Measurements from ENCODE around the gene MRNIP. TPM values are rescaled to one million over a fixed set of nuclear protein-coding genes. Genes with fewer than 3 reads are reported as not detected.

Gene MRNIP
- total RNA-seq, 1 experiment from 2014 or later = 37.8 TPM

- Mint-ChIP-seq H3K27me3 (ENCODE audit: insufficient read depth, unreplicated experiment) (no peaks in the 10 kb centered on the region), H3K27ac (ENCODE audit: unreplicated experiment) (no peak overlapping the region), H3K4me3 (ENCODE audit: unreplicated experiment) (no peak overlapping the region), H3K4me1 (ENCODE audit: low read depth, unreplicated experiment) (no peaks in the 10 kb centered on the region), H3K36me3 (ENCODE audit: insufficient read depth, unreplicated experiment) (peaks cover 39% of the 10 kb centered on the region), H3K9me3 (ENCODE audit: unreplicated experiment) (no peaks in the 10 kb centered on the region)
- POLR2A ChIA-PET = no interaction called here
- BruUV-seq (replicated peaks) = no TSS peak
- Histone ChIP-seq H3K36me3 (ENCODE audit: control insufficient read depth, insufficient read depth, low read length) (no peaks in the 10 kb centered on the region; the same call in none of the 2 replicates), H3K27me3 (replicated peaks; ENCODE audit: control insufficient read depth, insufficient read depth, low read length) (no peaks in the 10 kb centered on the region), H3K4me3 (ENCODE audit: low read depth, low read length) (no peak overlapping the region), H3K9me3 (no peaks in the 10 kb centered on the region), H3K4me1 (no peaks in the 10 kb centered on the region)
- intact Hi-C loops (cut with micrococcal nuclease; ENCODE audit: unreplicated experiment) = no loop called here
- CTCF ChIA-PET = no interaction called here
- no peak for TF ChIP-seq CTCF (IDR thresholded peaks at IDR 0.05; ENCODE audit: insufficient read depth in 1 of 2, low read depth in 1 of 2, low read length in 1 of 2, severe bottlenecking in 1 of 2, unreplicated experiment in 1 of 2)
- DNase-seq = no peak
Measured at GRCh38 chr5:179868541-179868940, 9.9 kb upstream of the MRNIP start.

DNA sequence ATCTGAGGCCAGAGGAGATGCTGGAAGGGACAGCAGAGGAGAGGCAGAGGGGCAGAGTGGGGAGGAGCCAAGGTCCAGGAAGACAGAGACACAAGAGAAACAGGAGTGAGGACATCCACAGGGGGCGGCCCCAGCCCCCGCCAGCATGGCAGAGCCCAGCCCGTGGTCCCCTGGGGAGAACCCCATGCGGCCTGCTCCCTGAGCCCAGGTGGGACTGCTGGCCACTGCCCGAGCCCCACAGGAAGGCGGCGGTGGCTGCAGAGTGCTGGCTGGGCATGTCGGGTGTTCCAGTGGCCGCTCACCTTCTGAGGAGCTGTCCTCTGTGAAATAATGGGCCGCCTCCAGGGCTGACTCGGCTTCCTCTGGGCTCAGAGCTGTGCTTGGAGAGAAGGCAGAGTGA lies 8.9 kb upstream of the MRNIP start:
- H3K36me3 Mint-ChIP-seq (ENCODE audit: insufficient read depth, unreplicated experiment) = peaks cover 48% of the 10 kb centered on the region
- TF ChIP-seq CTCF (IDR thresholded peaks at IDR 0.05; ENCODE audit: insufficient read depth in 1 of 2, low read depth in 1 of 2, low read length in 1 of 2, severe bottlenecking in 1 of 2, unreplicated experiment in 1 of 2) = no peak
- Histone ChIP-seq H3K4me3 (ENCODE audit: low read depth, low read length) (no peak overlapping the region), H3K36me3 (ENCODE audit: control insufficient read depth, insufficient read depth, low read length) (peaks cover 6% of the 10 kb centered on the region), H3K27me3 (replicated peaks; ENCODE audit: control insufficient read depth, insufficient read depth, low read length) (no peaks in the 10 kb centered on the region), H3K9me3 (no peaks in the 10 kb centered on the region), H3K4me1 (no peaks in the 10 kb centered on the region)
- H3K27ac Mint-ChIP-seq (ENCODE audit: unreplicated experiment) = no peak overlapping the region
- intact Hi-C loops (cut with micrococcal nuclease; ENCODE audit: unreplicated experiment) = no loop called here
- no peaks in the 10 kb centered on the region for H3K27me3 Mint-ChIP-seq (ENCODE audit: insufficient read depth, unreplicated experiment)
- DNase-seq = no peak
- no TSS peak for BruUV-seq (replicated peaks)
- H3K9me3 Mint-ChIP-seq (ENCODE audit: unreplicated experiment) = no peaks in the 10 kb centered on the region
- ChIA-PET POLR2A (no interaction called here), CTCF (interaction anchor here (1.4 kb wide), 1 partner anchor 42 kb away, joined by 4 read pairs; no protein-coding TSS in a partner anchor)
- no peaks in the 10 kb centered on the region for H3K4me1 Mint-ChIP-seq (ENCODE audit: low read depth, unreplicated experiment)
- no peak overlapping the region for H3K4me3 Mint-ChIP-seq (ENCODE audit: unreplicated experiment)

DNA sequence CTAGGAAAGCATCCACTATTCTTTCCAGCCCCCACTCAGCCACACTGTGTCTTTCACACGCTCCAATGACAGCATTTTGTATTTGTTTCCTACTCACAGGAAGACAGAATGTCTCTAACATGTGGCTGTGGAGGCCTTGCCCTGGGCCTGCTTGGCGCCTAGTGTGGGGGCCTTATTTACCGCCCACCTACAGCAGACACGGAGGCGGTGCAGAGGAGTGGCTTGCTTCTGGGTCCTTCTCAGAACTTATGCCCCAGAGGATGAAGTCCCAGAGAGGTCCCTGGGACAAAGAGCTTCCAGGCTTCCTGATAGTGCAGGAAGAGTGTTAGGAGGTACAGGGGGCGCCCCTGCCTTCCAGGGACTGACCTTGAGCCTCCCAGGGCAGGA lies 8.5 kb upstream of the MRNIP start:
- no peaks in the 10 kb centered on the region for H3K27me3 Mint-ChIP-seq (ENCODE audit: insufficient read depth, unreplicated experiment)
- no peak overlapping the region for H3K27ac Mint-ChIP-seq (ENCODE audit: unreplicated experiment)
- H3K4me3 ChIP-seq (ENCODE audit: low read depth, low read length) = no peak overlapping the region
- no peaks in the 10 kb centered on the region for H3K4me1 Mint-ChIP-seq (ENCODE audit: low read depth, unreplicated experiment)
- no peak for TF ChIP-seq CTCF (IDR thresholded peaks at IDR 0.05; ENCODE audit: insufficient read depth in 1 of 2, low read depth in 1 of 2, low read length in 1 of 2, severe bottlenecking in 1 of 2, unreplicated experiment in 1 of 2)
- ChIA-PET POLR2A (no interaction called here), CTCF (interaction anchor here (1.4 kb wide), 1 partner anchor 42 kb away, joined by 4 read pairs; no protein-coding TSS in a partner anchor)
- no peaks in the 10 kb centered on the region for H3K27me3 ChIP-seq (replicated peaks; ENCODE audit: control insufficient read depth, insufficient read depth, low read length)
- peaks cover 52% of the 10 kb centered on the region for H3K36me3 Mint-ChIP-seq (ENCODE audit: insufficient read depth, unreplicated experiment)
- no peak overlapping the region for H3K4me3 Mint-ChIP-seq (ENCODE audit: unreplicated experiment)
- H3K9me3 Mint-ChIP-seq (ENCODE audit: unreplicated experiment) = no peaks in the 10 kb centered on the region
- H3K9me3 ChIP-seq = no peaks in the 10 kb centered on the region
- intact Hi-C loops (cut with micrococcal nuclease; ENCODE audit: unreplicated experiment) = no loop called here
- no peaks in the 10 kb centered on the region for H3K4me1 ChIP-seq
- BruUV-seq (replicated peaks) = no TSS peak
- peaks cover 6% of the 10 kb centered on the region for H3K36me3 ChIP-seq (ENCODE audit: control insufficient read depth, insufficient read depth, low read length)
- DNase-seq = no peak

All from Caco-2 (cell line).